ENCODE data around the gene CTNND2. TPM values are rescaled to one million over a fixed set of nuclear protein-coding genes. Genes with fewer than 3 reads are reported as not detected.
"Not testable (repeated sequence)": the region's sequence is repeated elsewhere in the genome, so short reads cannot be mapped to it uniquely, and the experiment has no call there.

Gene CTNND2
- total and polyA plus RNA-seq, 4 donors, result 0.05 to 0.50 (median 0.27) TPM

DNA sequence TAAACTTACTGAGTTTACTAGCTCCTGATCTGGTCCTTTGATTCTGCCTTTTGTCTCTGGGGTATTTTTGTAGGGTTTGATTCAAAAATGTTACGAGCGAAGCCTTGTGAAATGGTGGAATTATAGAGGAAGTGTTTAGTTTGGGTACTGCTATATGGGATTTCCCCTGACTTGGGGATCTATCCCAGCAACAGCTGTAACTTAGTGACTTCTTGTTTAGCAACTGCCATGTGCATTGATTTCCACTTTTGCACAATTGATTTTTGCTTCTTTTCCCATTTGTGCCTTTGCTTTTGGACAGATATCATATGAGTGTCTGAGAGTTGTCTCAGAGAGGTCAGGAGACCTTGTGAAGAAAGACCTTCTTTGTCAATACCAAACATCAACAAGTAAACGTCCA, 894.7 kb downstream of the CTNND2 start:
- 63% methylated on average over 3 of the region's 3 CpGs for WGBS
- DNase-seq (ENCODE audit: low spot score), result no peak
- H3K9ac ChIP-seq (ENCODE audit: low read depth in 1 of 2, low read length in 2 of 2), result no peak overlapping the region

DNA sequence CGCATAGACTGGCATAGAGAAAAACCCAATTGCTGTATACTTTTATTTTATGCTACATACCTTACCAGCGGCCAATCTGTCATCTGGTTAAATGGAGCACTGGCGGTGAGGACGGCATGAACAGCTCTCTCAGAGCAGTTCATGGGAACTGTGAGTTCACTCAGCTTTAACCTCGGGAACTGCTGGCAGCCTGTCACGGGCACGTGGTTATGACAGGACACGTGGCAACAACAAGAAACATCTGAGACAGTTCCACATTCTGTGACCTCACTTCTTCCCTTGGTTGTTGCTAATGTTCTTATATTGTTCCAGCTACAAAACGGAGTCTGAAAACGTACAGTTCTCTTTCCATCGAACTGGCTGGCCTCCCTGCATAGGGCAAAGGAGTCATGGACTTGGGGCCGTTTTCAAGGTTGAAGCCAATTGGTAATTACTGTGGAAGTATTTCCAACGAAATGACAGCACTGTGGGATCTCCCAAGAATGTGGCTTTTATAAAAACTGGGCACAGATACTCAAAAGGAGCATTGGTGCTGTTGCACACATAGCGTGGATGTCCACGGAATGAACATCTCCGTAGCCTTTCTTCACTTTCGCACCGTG, 896.9 kb downstream of the CTNND2 start:
- DNase-seq (ENCODE audit: low spot score), result no peak
- no peak overlapping the region for H3K27ac ChIP-seq (ENCODE audit: low read depth in 1 of 2, low read length in 2 of 2)
- no peaks in the 10 kb centered on the region for H3K9me3 ChIP-seq (ENCODE audit: control insufficient read depth in 4 of 4, low read length in 3 of 4)
- TF ChIP-seq RXRA (IDR thresholded peaks at IDR 0.05) (peak in 1 of 2 donors; percentile 25), RAD21 (IDR thresholded peaks at IDR 0.05) (no peak)
- no peaks in the 10 kb centered on the region for H3K36me3 ChIP-seq (ENCODE audit: control insufficient read depth in 4 of 4, insufficient read depth in 3 of 4, low read depth in 1 of 4, low read length in 3 of 4)
- no peak overlapping the region for H3K4me3 ChIP-seq (ENCODE audit: low read depth in 1 of 3, low read length in 3 of 3)
- no peak overlapping the region for H3K9ac ChIP-seq (ENCODE audit: low read depth in 1 of 2, low read length in 2 of 2)
- WGBS, result 88% methylated on average over 18 of the region's 18 CpGs
- peaks cover 0 to 3% (median 0%) of the 10 kb centered on the region in 4 donors for H3K27me3 ChIP-seq (ENCODE audit: control insufficient read depth in 4 of 4, insufficient read depth in 4 of 4, low read length in 3 of 4)
- no peaks in the 10 kb centered on the region for H3K4me1 ChIP-seq (ENCODE audit: control insufficient read depth in 4 of 4, insufficient read depth in 4 of 4, low read length in 3 of 4)

More for the DNA sequence above, 894.7 kb downstream of the CTNND2 start:
- H3K27me3 ChIP-seq (ENCODE audit: control insufficient read depth in 4 of 4, insufficient read depth in 4 of 4, low read length in 3 of 4), result peaks cover 0 to 3% (median 0%) of the 10 kb centered on the region in 4 donors
- H3K4me1 ChIP-seq (ENCODE audit: control insufficient read depth in 4 of 4, insufficient read depth in 4 of 4, low read length in 3 of 4), result no peaks in the 10 kb centered on the region
- TF ChIP-seq TAF1 (conservative IDR thresholded peaks at IDR 0.05) (no peak), GABPA (IDR thresholded peaks at IDR 0.05 in 1 of 2, conservative IDR thresholded peaks at IDR 0.05 in 1 of 2) (no peak), EGR1 (IDR thresholded peaks at IDR 0.05; ENCODE audit: low read depth in 2 of 2) (no peak), FOXA2 (IDR thresholded peaks at IDR 0.05) (no peak)
- TF ChIP-seq, protein P1, sequence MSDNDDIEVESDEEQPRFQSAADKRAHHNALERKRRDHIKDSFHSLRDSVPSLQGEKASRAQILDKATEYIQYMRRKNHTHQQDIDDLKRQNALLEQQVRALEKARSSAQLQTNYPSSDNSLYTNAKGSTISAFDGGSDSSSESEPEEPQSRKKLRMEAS (IDR thresholded peaks at IDR 0.05), result no peak
- TF ChIP-seq, protein P2, sequence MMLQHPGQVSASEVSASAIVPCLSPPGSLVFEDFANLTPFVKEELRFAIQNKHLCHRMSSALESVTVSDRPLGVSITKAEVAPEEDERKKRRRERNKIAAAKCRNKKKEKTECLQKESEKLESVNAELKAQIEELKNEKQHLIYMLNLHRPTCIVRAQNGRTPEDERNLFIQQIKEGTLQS (IDR thresholded peaks at IDR 0.05), result no peak
- TF ChIP-seq, protein P3, sequence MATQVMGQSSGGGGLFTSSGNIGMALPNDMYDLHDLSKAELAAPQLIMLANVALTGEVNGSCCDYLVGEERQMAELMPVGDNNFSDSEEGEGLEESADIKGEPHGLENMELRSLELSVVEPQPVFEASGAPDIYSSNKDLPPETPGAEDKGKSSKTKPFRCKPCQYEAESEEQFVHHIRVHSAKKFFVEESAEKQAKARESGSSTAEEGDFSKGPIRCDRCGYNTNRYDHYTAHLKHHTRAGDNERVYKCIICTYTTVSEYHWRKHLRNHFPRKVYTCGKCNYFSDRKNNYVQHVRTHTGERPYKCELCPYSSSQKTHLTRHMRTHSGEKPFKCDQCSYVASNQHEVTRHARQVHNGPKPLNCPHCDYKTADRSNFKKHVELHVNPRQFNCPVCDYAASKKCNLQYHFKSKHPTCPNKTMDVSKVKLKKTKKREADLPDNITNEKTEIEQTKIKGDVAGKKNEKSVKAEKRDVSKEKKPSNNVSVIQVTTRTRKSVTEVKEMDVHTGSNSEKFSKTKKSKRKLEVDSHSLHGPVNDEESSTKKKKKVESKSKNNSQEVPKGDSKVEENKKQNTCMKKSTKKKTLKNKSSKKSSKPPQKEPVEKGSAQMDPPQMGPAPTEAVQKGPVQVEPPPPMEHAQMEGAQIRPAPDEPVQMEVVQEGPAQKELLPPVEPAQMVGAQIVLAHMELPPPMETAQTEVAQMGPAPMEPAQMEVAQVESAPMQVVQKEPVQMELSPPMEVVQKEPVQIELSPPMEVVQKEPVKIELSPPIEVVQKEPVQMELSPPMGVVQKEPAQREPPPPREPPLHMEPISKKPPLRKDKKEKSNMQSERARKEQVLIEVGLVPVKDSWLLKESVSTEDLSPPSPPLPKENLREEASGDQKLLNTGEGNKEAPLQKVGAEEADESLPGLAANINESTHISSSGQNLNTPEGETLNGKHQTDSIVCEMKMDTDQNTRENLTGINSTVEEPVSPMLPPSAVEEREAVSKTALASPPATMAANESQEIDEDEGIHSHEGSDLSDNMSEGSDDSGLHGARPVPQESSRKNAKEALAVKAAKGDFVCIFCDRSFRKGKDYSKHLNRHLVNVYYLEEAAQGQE (IDR thresholded peaks at IDR 0.05), result no peak
- no peaks in the 10 kb centered on the region for H3K36me3 ChIP-seq (ENCODE audit: control insufficient read depth in 4 of 4, insufficient read depth in 3 of 4, low read depth in 1 of 4, low read length in 3 of 4)
- H3K4me3 ChIP-seq (ENCODE audit: low read depth in 1 of 3, low read length in 3 of 3), result no peak overlapping the region
- no peaks in the 10 kb centered on the region for H3K9me3 ChIP-seq (ENCODE audit: control insufficient read depth in 4 of 4, low read length in 3 of 4)
- H3K27ac ChIP-seq (ENCODE audit: low read depth in 1 of 2, low read length in 2 of 2), result no peak overlapping the region

DNA sequence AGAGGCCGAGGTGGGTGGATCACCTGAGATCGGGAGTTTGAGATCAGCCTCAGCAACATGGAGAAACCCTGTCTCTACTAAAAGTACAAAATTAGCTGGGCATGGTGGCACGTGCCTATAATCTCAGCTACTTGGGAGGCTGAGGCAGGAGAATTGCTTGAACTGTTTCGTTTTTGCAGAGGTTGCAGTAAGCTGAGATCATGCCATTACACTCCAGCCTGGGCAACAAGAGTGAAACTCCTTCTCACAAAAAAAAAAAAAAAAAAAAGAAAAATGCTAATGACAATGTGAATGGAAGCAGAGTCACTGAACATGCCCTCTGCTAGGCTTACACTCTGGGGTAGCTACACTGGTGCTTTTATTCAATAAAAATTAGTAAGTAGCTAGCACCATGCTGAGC, 899.7 kb downstream of the CTNND2 start:
- not testable (repeated sequence) for H3K9ac ChIP-seq (ENCODE audit: low read depth in 1 of 2, low read length in 2 of 2); H3K27me3 ChIP-seq (ENCODE audit: control insufficient read depth in 4 of 4, insufficient read depth in 4 of 4, low read length in 3 of 4); H3K4me1 ChIP-seq (ENCODE audit: control insufficient read depth in 4 of 4, insufficient read depth in 4 of 4, low read length in 3 of 4); H3K27ac ChIP-seq (ENCODE audit: low read depth in 1 of 2, low read length in 2 of 2); H3K36me3 ChIP-seq (ENCODE audit: control insufficient read depth in 4 of 4, insufficient read depth in 3 of 4, low read depth in 1 of 4, low read length in 3 of 4); H3K9me3 ChIP-seq (ENCODE audit: control insufficient read depth in 4 of 4, low read length in 3 of 4); DNase-seq (ENCODE audit: low spot score); H3K4me3 ChIP-seq (ENCODE audit: low read depth in 1 of 3, low read length in 3 of 3)
- WGBS, result 84% methylated on average over 4 of the region's 4 CpGs
